IMR-90 (cell line): Measurements from ENCODE around the gene PLEKHF1.
A peak's percentile ranks its signal among the peaks of the same experiment; 100 is the strongest.

Experiments used
- BHLHE40 ChIP-seq: fragments of 150-350 bp; IDR thresholded peaks from 2 replicates; pipeline ENCODE4 v1.6.1; 2016; ENCODE audit warnings: mild to moderate bottlenecking, low read depth, low read length
- CEBPB ChIP-seq: IDR thresholded peaks from 2 replicates; pipeline ENCODE4 v1.6.1; 2012; ENCODE audit warnings: low read depth, low read length, improper control_type of control experiment
- CHD1 ChIP-seq: IDR thresholded peaks from 2 replicates; pipeline ENCODE4 v1.6.1; 2012; ENCODE audit warnings: low read depth, low read length, improper control_type of control experiment
- ELK1 ChIP-seq: fragments of 150-350 bp; IDR thresholded peaks from 2 replicates; pipeline ENCODE4 v1.6.1; 2016; ENCODE audit warnings: low read depth, mild to moderate bottlenecking, low read length, moderate library complexity, borderline replicate concordance
- MAFK ChIP-seq: IDR thresholded peaks from 2 replicates; pipeline ENCODE4 v1.6.1; 2012; ENCODE audit warnings: low read depth, low read length, improper control_type of control experiment
- MXI1 ChIP-seq: IDR thresholded peaks from 2 replicates; pipeline ENCODE4 v1.6.1; 2012; ENCODE audit warnings: low read depth, mild to moderate bottlenecking, low read length, moderate library complexity, borderline replicate concordance
- RAD21 ChIP-seq: IDR thresholded peaks from 2 replicates; pipeline ENCODE4 v1.6.1; 2012; ENCODE audit warnings: low read length, improper control_type of control experiment
- RFX5 ChIP-seq: IDR thresholded peaks from 2 replicates; pipeline ENCODE4 v1.8.0; 2012; ENCODE audit warnings: low read depth, mild to moderate bottlenecking, low read length, moderate library complexity
- TF ChIP-seq, protein P1 (sequence below): conservative IDR thresholded peaks from 2 replicates; pipeline ENCODE4 v1.5.1; 2012; ENCODE audit warnings: mild to moderate bottlenecking, low read depth, low read length, improper control_type of control experiment

GRCh38 chr19:29714953-29715700 is 49.9 kb downstream of the PLEKHF1 start, which contains the start of gene C19orf12:
- TF ChIP-seq, protein P1, sequence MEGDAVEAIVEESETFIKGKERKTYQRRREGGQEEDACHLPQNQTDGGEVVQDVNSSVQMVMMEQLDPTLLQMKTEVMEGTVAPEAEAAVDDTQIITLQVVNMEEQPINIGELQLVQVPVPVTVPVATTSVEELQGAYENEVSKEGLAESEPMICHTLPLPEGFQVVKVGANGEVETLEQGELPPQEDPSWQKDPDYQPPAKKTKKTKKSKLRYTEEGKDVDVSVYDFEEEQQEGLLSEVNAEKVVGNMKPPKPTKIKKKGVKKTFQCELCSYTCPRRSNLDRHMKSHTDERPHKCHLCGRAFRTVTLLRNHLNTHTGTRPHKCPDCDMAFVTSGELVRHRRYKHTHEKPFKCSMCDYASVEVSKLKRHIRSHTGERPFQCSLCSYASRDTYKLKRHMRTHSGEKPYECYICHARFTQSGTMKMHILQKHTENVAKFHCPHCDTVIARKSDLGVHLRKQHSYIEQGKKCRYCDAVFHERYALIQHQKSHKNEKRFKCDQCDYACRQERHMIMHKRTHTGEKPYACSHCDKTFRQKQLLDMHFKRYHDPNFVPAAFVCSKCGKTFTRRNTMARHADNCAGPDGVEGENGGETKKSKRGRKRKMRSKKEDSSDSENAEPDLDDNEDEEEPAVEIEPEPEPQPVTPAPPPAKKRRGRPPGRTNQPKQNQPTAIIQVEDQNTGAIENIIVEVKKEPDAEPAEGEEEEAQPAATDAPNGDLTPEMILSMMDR, result no peak
- no peak for TF ChIP-seq ELK1
- no peak for TF ChIP-seq CEBPB
- no peak for TF ChIP-seq CHD1
- peak; percentile 72; the same call in 1 of the 2 replicates for TF ChIP-seq MXI1
- no peak for TF ChIP-seq RAD21
- no peak for TF ChIP-seq RFX5
- TF ChIP-seq BHLHE40, result no peak
- no peak for TF ChIP-seq MAFK
